ENCODE data around the gene SAP30L. TPM values are rescaled to one million over a fixed set of nuclear protein-coding genes. Genes with fewer than 3 reads are reported as not detected.

Gene SAP30L
- 15.4 and 22.9 TPM in 2 replicates for total RNA-seq

DNA sequence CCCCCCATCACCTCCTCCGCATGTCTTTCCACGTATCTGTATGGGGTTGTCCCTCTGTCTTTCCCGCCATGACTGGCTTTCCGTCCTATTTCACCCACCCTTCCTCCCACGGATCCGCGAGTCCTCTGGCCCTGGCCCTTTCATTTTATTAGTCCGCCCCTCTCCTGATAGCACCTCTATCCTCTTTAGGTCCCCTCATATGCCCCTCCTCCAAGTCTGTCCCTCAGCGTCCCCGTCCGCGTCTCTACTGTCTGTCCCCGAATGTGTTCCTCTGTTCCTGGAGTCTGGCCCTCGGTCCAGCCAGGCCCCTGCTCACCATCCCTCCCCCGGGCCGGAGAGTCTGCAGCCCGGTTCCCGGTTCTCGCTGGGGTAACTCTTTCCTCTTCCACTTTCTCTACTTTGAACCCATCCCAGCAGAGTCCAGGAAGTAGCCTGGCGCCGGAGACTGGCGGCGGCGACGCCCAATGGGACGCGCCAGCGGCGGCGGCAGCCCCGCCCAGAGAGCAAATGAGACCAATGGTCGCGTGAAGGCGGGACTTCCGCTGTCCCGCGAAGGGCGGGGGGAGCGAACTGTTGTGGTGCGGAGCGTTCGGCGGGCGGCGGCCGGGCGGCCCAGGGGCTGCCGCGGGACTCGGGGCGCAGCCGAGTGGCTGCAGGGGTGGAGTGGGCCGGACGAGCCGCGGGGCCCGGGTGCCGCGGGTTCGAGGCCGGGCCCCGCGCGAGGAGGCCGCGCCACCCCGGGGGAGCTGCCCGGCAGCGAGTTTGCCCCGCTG, at the start of gene SAP30L:
Gene SAP30L (plus strand): TSS at position 576 of the 773 bp plus-strand sequence. CDS start 608 bp downstream, outside the sequence.

DNA sequence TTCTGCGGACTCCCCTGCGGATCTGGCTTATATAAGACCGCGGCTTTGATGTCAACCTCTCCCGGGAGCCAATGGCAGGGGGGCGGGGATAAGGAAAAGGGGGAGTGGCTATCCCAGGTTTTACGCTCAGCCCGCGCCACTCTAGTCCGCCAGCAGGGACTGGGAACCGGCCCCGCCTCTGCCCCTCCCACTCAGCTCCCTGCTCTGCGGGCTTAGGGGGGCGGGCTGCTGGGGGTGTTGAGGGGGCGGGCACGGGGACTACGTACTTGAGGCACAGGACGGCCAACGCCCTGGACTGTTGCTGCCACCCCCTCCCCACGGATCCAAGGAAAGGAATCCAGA, 32.4 kb downstream of the SAP30L start, which contains the start of gene HAND1:
Gene HAND1 (minus strand): TSS at position 4 of the 342 bp plus-strand sequence. CDS start 219 bp downstream, outside the sequence.

Other genes starting within 250 kb of the SAP30L start
- gene HAND1, start 32.2 kb downstream of the SAP30L start, total RNA-seq = not detected in 2 replicates

Data from cardiac ventricle fibroblast (primary cell).